Progenitor cell of endocrine pancreas (in vitro differentiated cells): ENCODE data around the gene MFF. TPM values are rescaled to one million over a fixed set of nuclear protein-coding genes. Genes with fewer than 3 reads are reported as not detected.

Experiments used
- DNase-seq: peaks from one replicate; pipeline ENCODE4 v3.0.0; 2021; ENCODE audit warnings: low spot score; ENCODE audit not compliant: unreplicated experiment
- H3K27ac Mint-ChIP-seq: 2 replicates; pipeline ENCODE4 v1.8.0; 2021; ENCODE audit warnings: mild to moderate bottlenecking, moderate library complexity, mixed read lengths
- H3K27me3 Mint-ChIP-seq: 2 replicates; pipeline ENCODE4 v1.8.0; 2021; ENCODE audit warnings: mixed read lengths
- H3K36me3 Mint-ChIP-seq: 2 replicates; pipeline ENCODE4 v1.8.0; 2022; ENCODE audit warnings: mixed read lengths; ENCODE audit not compliant: insufficient read depth
- H3K4me1 Mint-ChIP-seq: 2 replicates; pipeline ENCODE4 v1.8.0; 2021; ENCODE audit warnings: low read depth, mixed read lengths
- H3K4me3 Mint-ChIP-seq: 2 replicates; pipeline ENCODE4 v1.8.0; 2021; ENCODE audit warnings: low read depth, mild to moderate bottlenecking, moderate library complexity, mixed read lengths
- H3K9me3 Mint-ChIP-seq: 2 replicates; pipeline ENCODE4 v1.8.0; 2021; ENCODE audit warnings: low read depth, mixed read lengths
- CTCF ChIP-seq: fragments of 200-600 bp; sonication (generic); IDR thresholded peaks from one replicate; pipeline ENCODE4 v1.5.0; 2021; ENCODE audit warnings: antibody characterized with exemption, mild to moderate bottlenecking; ENCODE audit not compliant: unreplicated experiment
- total RNA-seq: library from RNA; stranded (reverse); gene quantifications from 2 replicates; pipeline ENCODE4 v1.2.1, GENCODE V29; 2021

MFF gene
- total RNA-seq, 1 donor from 2014 or later = 84.8 TPM

GRCh38 chr2:227320305-227321094 lies 4.6 kb upstream of the MFF start:
- no peak for TF ChIP-seq CTCF
- no peak overlapping the region for H3K4me3 Mint-ChIP-seq
- H3K9me3 Mint-ChIP-seq = peaks cover 27% of the 10 kb centered on the region
- no peaks in the 10 kb centered on the region for H3K27me3 Mint-ChIP-seq
- DNase-seq = no peak
- no peak overlapping the region for H3K27ac Mint-ChIP-seq
- H3K36me3 Mint-ChIP-seq = peaks cover 10% of the 10 kb centered on the region
- no peaks in the 10 kb centered on the region for H3K4me1 Mint-ChIP-seq

- DNase-seq = no peak
- H3K27ac Mint-ChIP-seq = no peak overlapping the region
- H3K9me3 Mint-ChIP-seq = peaks cover 24% of the 10 kb centered on the region
- H3K4me1 Mint-ChIP-seq = peaks cover 9% of the 10 kb centered on the region
- TF ChIP-seq CTCF = no peak
- H3K27me3 Mint-ChIP-seq = no peaks in the 10 kb centered on the region
- peaks cover 10% of the 10 kb centered on the region for H3K36me3 Mint-ChIP-seq
- H3K4me3 Mint-ChIP-seq = no peak overlapping the region
Measured at GRCh38 chr2:227322530-227323205, 2.4 kb upstream of the MFF start.

GRCh38 chr2:227323818-227324217 lies 1.2 kb upstream of the MFF start:
- Mint-ChIP-seq H3K27me3 (no peaks in the 10 kb centered on the region), H3K4me1 (peaks cover 9% of the 10 kb centered on the region), H3K36me3 (peaks cover 10% of the 10 kb centered on the region), H3K4me3 (peak overlapping the region; percentile 94), H3K9me3 (peaks cover 22% of the 10 kb centered on the region), H3K27ac (no peak overlapping the region)
- no peak for DNase-seq
- TF ChIP-seq CTCF = no peak

GRCh38 chr2:227324642-227324994 lies 433 bp upstream of the MFF start:
- H3K27me3 Mint-ChIP-seq = no peaks in the 10 kb centered on the region
- peak overlapping the region; percentile 94 for H3K4me3 Mint-ChIP-seq
- peaks cover 9% of the 10 kb centered on the region for H3K4me1 Mint-ChIP-seq
- no peak for TF ChIP-seq CTCF
- peaks cover 22% of the 10 kb centered on the region for H3K9me3 Mint-ChIP-seq
- H3K27ac Mint-ChIP-seq = peak overlapping the region; percentile 97
- H3K36me3 Mint-ChIP-seq = peaks cover 10% of the 10 kb centered on the region
- DNase-seq = no peak

GRCh38 chr2:227325839-227326195 lies 766 bp downstream of the MFF start:
- Mint-ChIP-seq H3K9me3 (peaks cover 19% of the 10 kb centered on the region), H3K4me3 (peak overlapping the region; percentile 94), H3K4me1 (peaks cover 9% of the 10 kb centered on the region), H3K27ac (peak overlapping the region; percentile 99), H3K27me3 (no peaks in the 10 kb centered on the region), H3K36me3 (peaks cover 13% of the 10 kb centered on the region)
- DNase-seq = no peak
- TF ChIP-seq CTCF = no peak
